Activated naive CD4-positive, alpha-beta T cell treated with anti-CD3 and anti-CD28 coated beads for 36 hours (primary cell): ENCODE measurements around the gene KIAA0825. TPM values are rescaled to one million over a fixed set of nuclear protein-coding genes. Genes with fewer than 3 reads are reported as not detected.
"Not testable (repeated sequence)": the region's sequence is repeated elsewhere in the genome, so short reads cannot be mapped to it uniquely, and the experiment has no call there.

Source experiments
- CTCF ChIA-PET: fragments of 350-600 bp; sonication (Branson Sonifier 250); formaldehyde crosslinking; loops from one replicate; lab custom pipeline; 2021; ENCODE audit warnings: antibody characterized with exemption; lab: Charles Lee
- DNase-seq: peaks from one replicate; pipeline ENCODE4 v3.0.0-alpha.2; 2020
- H3K27ac Mint-ChIP-seq: one replicate; pipeline ENCODE4 v1.8.0; 2021; ENCODE audit warnings: mild to moderate bottlenecking, mixed read lengths
- H3K27me3 Mint-ChIP-seq: one replicate; pipeline ENCODE4 v1.8.0; 2021; ENCODE audit warnings: low read depth, mixed read lengths
- H3K36me3 Mint-ChIP-seq: one replicate; pipeline ENCODE4 v1.8.0; 2021; ENCODE audit warnings: low read depth, mixed read lengths
- H3K4me1 Mint-ChIP-seq: one replicate; pipeline ENCODE4 v1.8.0; 2021; ENCODE audit warnings: low read depth, mixed read lengths
- H3K4me3 Mint-ChIP-seq: one replicate; pipeline ENCODE4 v1.8.0; 2021; ENCODE audit warnings: mild to moderate bottlenecking, moderate library complexity, mixed read lengths
- H3K9me3 Mint-ChIP-seq: one replicate; pipeline ENCODE4 v1.8.0; 2021; ENCODE audit warnings: mixed read lengths
- intact Hi-C: fragments of 100-400 bp; cut with micrococcal nuclease; formaldehyde crosslinking; loops from one replicate; pipeline ENCODE4 v1.15.1; 2023
- total RNA-seq, 2 experiments: library from RNA; stranded (reverse); gene quantifications; one replicate each; pipeline ENCODE4 v1.2.3, GENCODE V29; 2021

Gene KIAA0825
- total RNA-seq, 2 experiments from 2014 or later, result 0.07 to 0.24 TPM

DNA sequence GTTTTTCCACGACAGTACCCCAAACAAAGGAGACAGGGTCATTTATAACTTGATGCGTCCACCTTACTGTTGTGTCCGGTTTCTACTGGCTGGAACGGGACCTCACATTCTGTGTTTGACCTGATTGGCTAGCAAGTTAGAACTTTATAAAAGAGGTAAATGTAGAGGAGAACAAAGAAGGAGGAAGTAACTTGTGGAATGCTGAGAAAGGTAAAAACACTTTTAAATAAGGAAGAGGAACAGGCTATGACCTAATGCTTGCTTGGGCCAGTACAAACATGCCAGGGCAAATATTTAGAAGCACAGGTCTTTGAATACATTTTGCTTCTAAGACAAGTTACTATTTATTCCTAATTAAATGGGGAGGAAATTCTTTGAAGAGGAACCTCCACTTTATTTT is 251.6 kb downstream of the KIAA0825 start:
- intact Hi-C loops, result no loop called here
- no peaks in the 10 kb centered on the region for H3K27me3 Mint-ChIP-seq
- H3K4me1 Mint-ChIP-seq, result no peaks in the 10 kb centered on the region
- H3K4me3 Mint-ChIP-seq, result no peak overlapping the region
- H3K36me3 Mint-ChIP-seq, result no peaks in the 10 kb centered on the region
- H3K27ac Mint-ChIP-seq, result no peak overlapping the region
- no peaks in the 10 kb centered on the region for H3K9me3 Mint-ChIP-seq
- CTCF ChIA-PET, result no interaction called here
- no peak for DNase-seq

- H3K4me1 Mint-ChIP-seq, result no peaks in the 10 kb centered on the region
- DNase-seq, result no peak
- no peaks in the 10 kb centered on the region for H3K36me3 Mint-ChIP-seq
- no peaks in the 10 kb centered on the region for H3K9me3 Mint-ChIP-seq
- CTCF ChIA-PET, result no interaction called here
- no peak overlapping the region for H3K4me3 Mint-ChIP-seq
- H3K27ac Mint-ChIP-seq, result no peak overlapping the region
- H3K27me3 Mint-ChIP-seq, result no peaks in the 10 kb centered on the region
- intact Hi-C loops, result no loop called here
Observed at GRCh38 chr5:94362857-94363256, 255.5 kb downstream of the KIAA0825 start.

- Mint-ChIP-seq H3K27ac (no peak overlapping the region), H3K9me3 (no peaks in the 10 kb centered on the region), H3K4me1 (no peaks in the 10 kb centered on the region), H3K4me3 (no peak overlapping the region), H3K36me3 (no peaks in the 10 kb centered on the region), H3K27me3 (no peaks in the 10 kb centered on the region)
- no peak for DNase-seq
- intact Hi-C loops, result no loop called here
- CTCF ChIA-PET, result no interaction called here
Observed at GRCh38 chr5:94361832-94362796, 256.3 kb downstream of the KIAA0825 start.

DNA sequence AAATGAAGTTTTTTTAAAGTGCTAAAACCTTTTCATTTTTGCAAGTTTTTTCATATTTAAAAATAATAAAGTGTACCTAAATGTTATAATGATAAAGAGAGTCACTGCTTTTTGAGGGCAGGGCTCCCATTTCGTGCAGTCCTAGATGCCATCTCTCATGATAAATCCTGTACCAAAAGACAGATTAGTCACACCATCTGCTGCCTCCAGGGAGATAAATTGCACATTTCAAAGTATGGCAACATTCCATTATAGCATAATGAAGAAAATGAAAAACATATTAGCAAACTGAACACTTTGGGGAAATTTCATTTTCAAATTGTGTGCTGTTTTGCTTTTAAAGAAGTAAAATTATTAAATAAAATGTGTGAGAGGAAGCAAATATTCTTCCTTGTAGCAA is 257.2 kb downstream of the KIAA0825 start:
- DNase-seq, result no peak
- intact Hi-C loops, result no loop called here
- Mint-ChIP-seq H3K9me3 (no peaks in the 10 kb centered on the region), H3K4me1 (no peaks in the 10 kb centered on the region), H3K36me3 (no peaks in the 10 kb centered on the region), H3K27me3 (no peaks in the 10 kb centered on the region), H3K4me3 (no peak overlapping the region), H3K27ac (no peak overlapping the region)
- CTCF ChIA-PET, result no interaction called here

GRCh38 chr5:94360382-94361130 is 257.8 kb downstream of the KIAA0825 start:
- CTCF ChIA-PET, result no interaction called here
- no peak for DNase-seq
- intact Hi-C loops, result no loop called here
- Mint-ChIP-seq H3K4me3 (no peak overlapping the region), H3K4me1 (no peaks in the 10 kb centered on the region), H3K36me3 (no peaks in the 10 kb centered on the region), H3K9me3 (no peaks in the 10 kb centered on the region), H3K27me3 (no peaks in the 10 kb centered on the region), H3K27ac (no peak overlapping the region)

DNA sequence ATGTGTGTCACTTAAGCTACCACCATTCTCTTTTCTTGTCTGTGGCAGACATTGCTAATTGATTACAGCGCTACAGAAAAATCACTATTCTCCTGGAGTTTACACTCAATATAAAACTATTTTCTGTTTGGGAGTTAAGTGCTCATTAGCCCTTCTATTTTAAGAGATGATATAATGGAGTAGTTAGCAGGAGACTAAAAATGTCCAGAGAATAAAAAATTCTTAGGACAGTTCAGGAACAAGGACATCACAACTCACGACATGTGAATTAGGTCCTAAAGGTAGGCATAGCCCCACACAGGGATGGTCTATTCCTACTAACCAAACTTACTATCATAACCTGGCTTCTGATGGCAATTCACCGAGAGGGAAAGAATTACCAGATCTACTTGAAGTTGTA is 258.5 kb downstream of the KIAA0825 start:
- no peaks in the 10 kb centered on the region for H3K27me3 Mint-ChIP-seq
- no peak overlapping the region for H3K27ac Mint-ChIP-seq
- no peaks in the 10 kb centered on the region for H3K9me3 Mint-ChIP-seq
- H3K4me3 Mint-ChIP-seq, result no peak overlapping the region
- no peaks in the 10 kb centered on the region for H3K4me1 Mint-ChIP-seq
- intact Hi-C loops, result no loop called here
- H3K36me3 Mint-ChIP-seq, result no peaks in the 10 kb centered on the region
- DNase-seq, result no peak
- CTCF ChIA-PET, result no interaction called here

- Mint-ChIP-seq H3K9me3 (peaks cover 7% of the 10 kb centered on the region), H3K36me3 (no peaks in the 10 kb centered on the region), H3K27ac (no peak overlapping the region), H3K4me1 (no peaks in the 10 kb centered on the region), H3K4me3 (no peak overlapping the region), H3K27me3 (no peaks in the 10 kb centered on the region)
- intact Hi-C loops, result no loop called here
- CTCF ChIA-PET, result interaction anchor here (0.6 kb wide), 1 partner anchor 170 kb away, joined by 4 read pairs; no protein-coding TSS in a partner anchor
- DNase-seq, result no peak
Observed at GRCh38 chr5:94355811-94356210, 262.6 kb downstream of the KIAA0825 start.

DNA sequence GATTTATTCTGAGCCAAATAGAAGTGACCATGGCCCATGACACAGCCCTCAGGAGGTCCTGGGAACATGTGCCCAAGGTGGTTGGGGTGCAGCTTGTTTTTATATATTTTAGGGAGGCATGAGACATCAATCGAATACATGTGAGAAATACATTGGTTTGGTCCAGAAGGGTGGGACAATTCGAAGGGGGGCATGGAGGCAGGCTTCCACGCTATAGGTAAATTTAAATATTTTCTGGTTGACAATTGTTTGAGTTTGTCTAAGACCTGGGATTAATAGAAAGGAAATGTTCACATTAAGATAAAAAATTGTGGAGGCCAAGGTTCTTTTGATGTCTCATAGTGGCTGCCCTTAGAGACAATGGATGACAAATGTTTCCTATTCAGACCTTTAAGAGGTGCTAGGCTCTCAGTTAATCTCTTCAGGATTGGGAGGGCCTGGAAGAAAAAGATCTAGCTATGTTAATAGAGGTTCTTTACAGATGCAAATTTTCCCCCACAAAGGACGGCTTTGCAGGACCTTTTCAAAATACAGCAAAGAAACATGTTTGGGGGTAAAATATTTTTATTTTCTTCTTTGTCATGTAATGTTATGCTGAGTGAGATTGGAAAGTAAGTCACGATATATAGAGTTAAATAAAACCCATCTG is 263.4 kb downstream of the KIAA0825 start:
- H3K9me3 Mint-ChIP-seq, intact Hi-C loops, H3K36me3 Mint-ChIP-seq, DNase-seq, H3K4me1 Mint-ChIP-seq, H3K27ac Mint-ChIP-seq, H3K27me3 Mint-ChIP-seq, H3K4me3 Mint-ChIP-seq, CTCF ChIA-PET: not testable (repeated sequence)

DNA sequence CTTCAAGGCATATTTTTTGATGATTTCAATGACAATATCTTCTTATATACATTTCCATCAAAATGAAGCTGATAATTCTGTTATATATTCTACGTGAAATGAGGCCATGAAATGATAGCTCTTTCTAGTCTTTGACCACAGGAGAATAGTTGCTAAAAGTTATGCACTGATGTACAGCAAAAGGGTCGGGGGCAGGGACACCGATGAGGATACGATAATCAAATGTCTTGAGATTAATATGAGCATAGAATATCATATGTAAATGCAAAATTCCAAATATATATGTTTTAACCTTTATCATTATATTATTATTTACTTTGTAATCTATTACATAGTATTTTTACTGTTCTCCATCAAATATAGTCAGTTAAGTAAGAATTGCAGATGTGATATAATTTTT is 264.8 kb downstream of the KIAA0825 start:
- CTCF ChIA-PET, result no interaction called here
- intact Hi-C loops, result no loop called here
- Mint-ChIP-seq H3K4me3 (no peak overlapping the region), H3K4me1 (no peaks in the 10 kb centered on the region), H3K9me3 (peaks cover 7% of the 10 kb centered on the region), H3K27ac (no peak overlapping the region), H3K27me3 (no peaks in the 10 kb centered on the region), H3K36me3 (no peaks in the 10 kb centered on the region)
- no peak for DNase-seq

DNA sequence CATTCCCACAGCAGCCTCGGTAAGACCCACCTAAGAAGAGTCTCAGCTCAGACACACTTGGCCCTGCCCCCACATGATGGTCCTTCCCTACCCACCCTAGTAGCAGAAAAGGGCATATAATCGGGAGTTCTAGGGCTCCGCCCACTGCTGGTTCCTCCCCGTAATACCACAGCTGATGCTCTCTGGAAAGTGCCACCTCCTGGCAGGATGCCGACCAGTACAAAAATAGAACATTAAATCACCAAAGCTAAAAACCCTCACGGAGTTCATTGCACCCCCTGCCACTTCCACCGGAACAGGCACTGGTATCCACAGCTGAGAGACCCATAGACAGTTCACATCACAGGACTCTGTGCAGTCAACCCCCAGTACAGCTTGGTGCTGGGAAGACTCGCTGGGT is 271.3 kb downstream of the KIAA0825 start:
- H3K9me3 Mint-ChIP-seq, result peaks cover 16% of the 10 kb centered on the region
- H3K4me3 Mint-ChIP-seq, result no peak overlapping the region
- no peaks in the 10 kb centered on the region for H3K4me1 Mint-ChIP-seq
- H3K27ac Mint-ChIP-seq, result no peak overlapping the region
- CTCF ChIA-PET, result no interaction called here
- H3K36me3 Mint-ChIP-seq, result peaks cover 1% of the 10 kb centered on the region
- intact Hi-C loops, result no loop called here
- no peaks in the 10 kb centered on the region for H3K27me3 Mint-ChIP-seq
- no peak for DNase-seq

DNA sequence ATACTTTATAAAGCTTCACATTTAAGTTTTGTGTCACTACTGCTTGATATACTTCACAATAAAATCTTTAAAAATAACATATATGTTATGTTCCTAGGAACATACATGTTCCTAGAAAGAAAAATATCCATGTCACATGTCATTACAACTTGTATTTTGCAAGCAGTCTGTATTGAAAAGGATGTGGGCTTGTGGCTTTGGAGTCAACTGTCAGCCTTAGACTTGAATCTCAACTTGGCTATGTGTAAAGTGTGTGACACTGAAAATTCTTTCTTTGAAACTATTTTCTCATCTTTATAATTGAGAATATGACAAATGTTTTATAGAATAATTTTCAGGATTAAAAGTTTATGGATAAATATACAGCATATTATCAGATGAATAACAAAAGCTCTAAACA is 273.1 kb downstream of the KIAA0825 start:
- H3K9me3 Mint-ChIP-seq, result peaks cover 12% of the 10 kb centered on the region
- DNase-seq, result no peak
- no peaks in the 10 kb centered on the region for H3K4me1 Mint-ChIP-seq
- H3K27me3 Mint-ChIP-seq, result no peaks in the 10 kb centered on the region
- peaks cover 1% of the 10 kb centered on the region for H3K36me3 Mint-ChIP-seq
- CTCF ChIA-PET, result no interaction called here
- H3K4me3 Mint-ChIP-seq, result no peak overlapping the region
- H3K27ac Mint-ChIP-seq, result no peak overlapping the region
- intact Hi-C loops, result no loop called here

GRCh38 chr5:94337617-94338016 is 280.8 kb downstream of the KIAA0825 start:
- CTCF ChIA-PET, result no interaction called here
- H3K27me3 Mint-ChIP-seq, result no peaks in the 10 kb centered on the region
- H3K9me3 Mint-ChIP-seq, result no peaks in the 10 kb centered on the region
- no peak overlapping the region for H3K4me3 Mint-ChIP-seq
- H3K4me1 Mint-ChIP-seq, result no peaks in the 10 kb centered on the region
- no peaks in the 10 kb centered on the region for H3K36me3 Mint-ChIP-seq
- intact Hi-C loops, result no loop called here
- H3K27ac Mint-ChIP-seq, result no peak overlapping the region
- DNase-seq, result no peak
